T-helper 2 cell treated with Interferon-gamma antibody and Interleukin-4, amounts not matched to agents 5 μg/mL and 100 μg/mL, for 36 hours (primary cell): Measurements from ENCODE around the gene SPRED1.

Experiments used
- DNase-seq: peaks from one replicate; pipeline ENCODE4 v3.0.0; 2021; ENCODE audit warnings: low spot score
- H3K27ac Mint-ChIP-seq: one replicate; pipeline ENCODE4 v1.8.0; 2021; ENCODE audit warnings: mild to moderate bottlenecking, mixed read lengths
- H3K27me3 Mint-ChIP-seq: one replicate; pipeline ENCODE4 v1.8.0; 2021; ENCODE audit warnings: low read depth, mixed read lengths
- H3K36me3 Mint-ChIP-seq: one replicate; pipeline ENCODE4 v1.8.0; 2021; ENCODE audit warnings: low read depth, mixed read lengths
- H3K4me1 Mint-ChIP-seq: one replicate; pipeline ENCODE4 v1.8.0; 2021; ENCODE audit warnings: low read depth, mixed read lengths
- H3K4me3 Mint-ChIP-seq: one replicate; pipeline ENCODE4 v1.8.0; 2022; ENCODE audit warnings: mild to moderate bottlenecking, moderate library complexity, mixed read lengths
- H3K9me3 Mint-ChIP-seq: one replicate; pipeline ENCODE4 v1.8.0; 2021; ENCODE audit warnings: mixed read lengths

Gene SPRED1

GRCh38 chr15:38320181-38320580 is 67.5 kb downstream of the SPRED1 start:
- Mint-ChIP-seq H3K4me1 (no peaks in the 10 kb centered on the region), H3K9me3 (no peaks in the 10 kb centered on the region), H3K27me3 (peaks cover 9% of the 10 kb centered on the region), H3K36me3 (no peaks in the 10 kb centered on the region), H3K27ac (no peak overlapping the region), H3K4me3 (no peak overlapping the region)
- no peak for DNase-seq

- no peak for DNase-seq
- H3K27me3 Mint-ChIP-seq: peaks cover 6% of the 10 kb centered on the region
- no peaks in the 10 kb centered on the region for H3K4me1 Mint-ChIP-seq
- no peak overlapping the region for H3K27ac Mint-ChIP-seq
- no peak overlapping the region for H3K4me3 Mint-ChIP-seq
- no peaks in the 10 kb centered on the region for H3K36me3 Mint-ChIP-seq
- H3K9me3 Mint-ChIP-seq: no peaks in the 10 kb centered on the region
Measured at GRCh38 chr15:38320866-38321265, 68.2 kb downstream of the SPRED1 start.

- no peak for DNase-seq
- Mint-ChIP-seq H3K4me1 (no peaks in the 10 kb centered on the region), H3K36me3 (no peaks in the 10 kb centered on the region), H3K4me3 (no peak overlapping the region), H3K9me3 (no peaks in the 10 kb centered on the region), H3K27me3 (peaks cover 13% of the 10 kb centered on the region), H3K27ac (no peak overlapping the region)
Measured at GRCh38 chr15:38323895-38324294, 71.3 kb downstream of the SPRED1 start.

GRCh38 chr15:38324939-38325647 is 72.5 kb downstream of the SPRED1 start:
- H3K4me1 Mint-ChIP-seq: no peaks in the 10 kb centered on the region
- no peak overlapping the region for H3K27ac Mint-ChIP-seq

GRCh38 chr15:38325648-38325990 is 73.0 kb downstream of the SPRED1 start:
- no peaks in the 10 kb centered on the region for H3K4me1 Mint-ChIP-seq
- H3K9me3 Mint-ChIP-seq: no peaks in the 10 kb centered on the region
- H3K27ac Mint-ChIP-seq: no peak overlapping the region
- no peak overlapping the region for H3K4me3 Mint-ChIP-seq
- H3K27me3 Mint-ChIP-seq: peaks cover 17% of the 10 kb centered on the region
- DNase-seq: no peak
- no peaks in the 10 kb centered on the region for H3K36me3 Mint-ChIP-seq

More at GRCh38 chr15:38324939-38325647, 72.5 kb downstream of the SPRED1 start:
- Mint-ChIP-seq H3K4me3 (no peak overlapping the region), H3K9me3 (no peaks in the 10 kb centered on the region), H3K36me3 (no peaks in the 10 kb centered on the region), H3K27me3 (peaks cover 17% of the 10 kb centered on the region)
- no peak for DNase-seq

- Mint-ChIP-seq H3K27ac (no peak overlapping the region), H3K9me3 (no peaks in the 10 kb centered on the region), H3K4me1 (no peaks in the 10 kb centered on the region), H3K4me3 (no peak overlapping the region), H3K36me3 (no peaks in the 10 kb centered on the region), H3K27me3 (peaks cover 5% of the 10 kb centered on the region)
- DNase-seq: no peak
Measured at GRCh38 chr15:38332711-38333110, 80.1 kb downstream of the SPRED1 start.

GRCh38 chr15:38335116-38335515 is 82.5 kb downstream of the SPRED1 start:
- H3K9me3 Mint-ChIP-seq: no peaks in the 10 kb centered on the region
- DNase-seq: no peak
- H3K4me3 Mint-ChIP-seq: no peak overlapping the region
- no peaks in the 10 kb centered on the region for H3K4me1 Mint-ChIP-seq
- no peaks in the 10 kb centered on the region for H3K27me3 Mint-ChIP-seq
- H3K36me3 Mint-ChIP-seq: no peaks in the 10 kb centered on the region
- no peak overlapping the region for H3K27ac Mint-ChIP-seq

- no peaks in the 10 kb centered on the region for H3K36me3 Mint-ChIP-seq
- H3K9me3 Mint-ChIP-seq: no peaks in the 10 kb centered on the region
- H3K27ac Mint-ChIP-seq: no peak overlapping the region
- H3K4me1 Mint-ChIP-seq: no peaks in the 10 kb centered on the region
- peaks cover 6% of the 10 kb centered on the region for H3K27me3 Mint-ChIP-seq
- no peak overlapping the region for H3K4me3 Mint-ChIP-seq
- DNase-seq: no peak
Measured at GRCh38 chr15:38344351-38344750, 91.7 kb downstream of the SPRED1 start.

GRCh38 chr15:38349251-38349650 is 96.6 kb downstream of the SPRED1 start:
- Mint-ChIP-seq H3K4me3 (no peak overlapping the region), H3K27ac (no peak overlapping the region), H3K36me3 (no peaks in the 10 kb centered on the region), H3K4me1 (no peaks in the 10 kb centered on the region), H3K27me3 (peaks cover 3% of the 10 kb centered on the region), H3K9me3 (no peaks in the 10 kb centered on the region)
- no peak for DNase-seq

GRCh38 chr15:38351466-38351865 is 98.8 kb downstream of the SPRED1 start:
- no peak overlapping the region for H3K27ac Mint-ChIP-seq
- H3K4me1 Mint-ChIP-seq: no peaks in the 10 kb centered on the region
- no peaks in the 10 kb centered on the region for H3K36me3 Mint-ChIP-seq
- no peak for DNase-seq
- H3K9me3 Mint-ChIP-seq: no peaks in the 10 kb centered on the region
- no peak overlapping the region for H3K4me3 Mint-ChIP-seq
- peaks cover 4% of the 10 kb centered on the region for H3K27me3 Mint-ChIP-seq

GRCh38 chr15:38354315-38354929 is 101.8 kb downstream of the SPRED1 start:
- peak; percentile 8 for DNase-seq
- Mint-ChIP-seq H3K4me3 (no peak overlapping the region), H3K27me3 (peaks cover 6% of the 10 kb centered on the region), H3K4me1 (no peaks in the 10 kb centered on the region), H3K36me3 (no peaks in the 10 kb centered on the region), H3K9me3 (no peaks in the 10 kb centered on the region), H3K27ac (no peak overlapping the region)

- Mint-ChIP-seq H3K27ac (no peak overlapping the region), H3K9me3 (no peaks in the 10 kb centered on the region), H3K4me3 (no peak overlapping the region), H3K27me3 (peaks cover 15% of the 10 kb centered on the region), H3K36me3 (no peaks in the 10 kb centered on the region), H3K4me1 (no peaks in the 10 kb centered on the region)
- no peak for DNase-seq
Measured at GRCh38 chr15:38362355-38362754, 109.7 kb downstream of the SPRED1 start.

- Mint-ChIP-seq H3K27ac (no peak overlapping the region), H3K27me3 (peaks cover 14% of the 10 kb centered on the region), H3K36me3 (no peaks in the 10 kb centered on the region), H3K4me1 (no peaks in the 10 kb centered on the region), H3K9me3 (no peaks in the 10 kb centered on the region), H3K4me3 (no peak overlapping the region)
- no peak for DNase-seq
Measured at GRCh38 chr15:38367476-38367875, 114.8 kb downstream of the SPRED1 start.

- no peak overlapping the region for H3K27ac Mint-ChIP-seq
- no peaks in the 10 kb centered on the region for H3K9me3 Mint-ChIP-seq
- H3K4me1 Mint-ChIP-seq: no peaks in the 10 kb centered on the region
- peaks cover 14% of the 10 kb centered on the region for H3K27me3 Mint-ChIP-seq
- no peak overlapping the region for H3K4me3 Mint-ChIP-seq
- H3K36me3 Mint-ChIP-seq: no peaks in the 10 kb centered on the region
- DNase-seq: no peak
Measured at GRCh38 chr15:38369936-38370478, 117.4 kb downstream of the SPRED1 start.
